Neutrophil (primary cell): ENCODE measurements around the gene VEZT.
"Not testable (repeated sequence)": the region's sequence is repeated elsewhere in the genome, so short reads cannot be mapped to it uniquely, and the experiment has no call there.

ENCODE experiments used
- H3K27ac ChIP-seq: fragments of 200-600 bp; sonication (generic); 2 replicates; pipeline ENCODE4 v1.5.1; 2016; ENCODE audit warnings: mild to moderate bottlenecking, moderate library complexity
- H3K27me3 ChIP-seq: fragments of 200-600 bp; sonication (generic); 2 replicates; pipeline ENCODE4 v1.6.0; 2016; ENCODE audit warnings: mild to moderate bottlenecking
- H3K36me3 ChIP-seq: fragments of 200-600 bp; sonication (generic); 2 replicates; pipeline ENCODE4 v1.5.1; 2017
- H3K4me1 ChIP-seq, 2 experiments: fragments of 200-600 bp in 1 of 2; sonication (generic) in 1 of 2; 1 replicate in 1 of 2; 2 replicates in 1 of 2; pipeline versions ENCODE4 v1.5.1 to v1.6.1; 2013 to 2016; ENCODE audit warnings: low read depth in 1 of 2, low read length in 1 of 2, mild to moderate bottlenecking in 1 of 2, moderate library complexity in 1 of 2; ENCODE audit not compliant: control insufficient read depth in 1 of 2, insufficient read depth in 1 of 2
- H3K4me3 ChIP-seq, 2 experiments: fragments of 200-600 bp in 1 of 2; sonication (generic) in 1 of 2; 1 replicate in 1 of 2; 2 replicates in 1 of 2; pipeline ENCODE4 v1.5.1; 2013 to 2016; ENCODE audit warnings: low read depth in 1 of 2, low read length in 1 of 2, mild to moderate bottlenecking in 1 of 2, moderate library complexity in 1 of 2
- H3K9me3 ChIP-seq: fragments of 200-600 bp; sonication (generic); 2 replicates; pipeline ENCODE4 v1.5.1; 2016
- CTCF ChIP-seq: fragments of 200-600 bp; sonication (generic); IDR thresholded peaks from 2 replicates; pipeline ENCODE4 v1.5.1; 2016; ENCODE audit warnings: antibody characterized with exemption

Gene VEZT

GRCh38 chr12:95195122-95195521, 22.5 kb upstream of the VEZT start:
- Histone ChIP-seq H3K27ac (no peak overlapping the region), H3K27me3 (no peaks in the 10 kb centered on the region), H3K4me3 (no peak overlapping the region), H3K9me3 (no peaks in the 10 kb centered on the region), H3K4me1 (peaks cover 6% of the 10 kb centered on the region in 2 experiments), H3K36me3 (no peaks in the 10 kb centered on the region)
- no peak for TF ChIP-seq CTCF

GRCh38 chr12:95196875-95197569, 20.6 kb upstream of the VEZT start:
- not testable (repeated sequence) for H3K9me3 ChIP-seq, H3K4me1 ChIP-seq, H3K27me3 ChIP-seq, H3K4me3 ChIP-seq, H3K36me3 ChIP-seq, H3K27ac ChIP-seq

GRCh38 chr12:95197636-95198035, 20.0 kb upstream of the VEZT start:
- Histone ChIP-seq H3K27ac (no peak overlapping the region), H3K4me1 (peaks cover 6% of the 10 kb centered on the region in 2 experiments), H3K9me3 (no peaks in the 10 kb centered on the region), H3K36me3 (no peaks in the 10 kb centered on the region), H3K27me3 (no peaks in the 10 kb centered on the region), H3K4me3 (no peak overlapping the region)
- TF ChIP-seq CTCF, result no peak

GRCh38 chr12:95198914-95199313, 18.7 kb upstream of the VEZT start:
- no peaks in the 10 kb centered on the region for H3K9me3 ChIP-seq
- no peak overlapping the region for H3K27ac ChIP-seq
- no peak for TF ChIP-seq CTCF
- H3K4me3 ChIP-seq, result no peak overlapping the region
- H3K36me3 ChIP-seq, result no peaks in the 10 kb centered on the region
- no peaks in the 10 kb centered on the region for H3K27me3 ChIP-seq
- H3K4me1 ChIP-seq, result peaks cover 6% of the 10 kb centered on the region in 2 experiments

- TF ChIP-seq CTCF, result no peak
- peaks cover 6% of the 10 kb centered on the region in 2 experiments for H3K4me1 ChIP-seq
- no peak overlapping the region for H3K27ac ChIP-seq
- no peaks in the 10 kb centered on the region for H3K36me3 ChIP-seq
- no peaks in the 10 kb centered on the region for H3K9me3 ChIP-seq
- no peak overlapping the region for H3K4me3 ChIP-seq
- H3K27me3 ChIP-seq, result no peaks in the 10 kb centered on the region
Observed at GRCh38 chr12:95200128-95200894, 17.3 kb upstream of the VEZT start.

- Histone ChIP-seq H3K4me3 (no peak overlapping the region), H3K9me3 (no peaks in the 10 kb centered on the region), H3K27ac (no peak overlapping the region), H3K36me3 (no peaks in the 10 kb centered on the region), H3K27me3 (no peaks in the 10 kb centered on the region), H3K4me1 (peaks cover 6% of the 10 kb centered on the region in 2 experiments)
- no peak for TF ChIP-seq CTCF
Observed at GRCh38 chr12:95201056-95201670, 16.4 kb upstream of the VEZT start.
